Stimulated activated CD4-positive, alpha-beta T cell treated with anti-CD3 and anti-CD28 coated beads, TNF-alpha, amount 100 ng/mL, for 1 hour (primary cell): ENCODE results near the gene GCLM.

Experiments used
- DNase-seq, 3 donors: peaks; one replicate each; pipeline ENCODE4 v3.0.0-alpha.2; 2020; ENCODE audit warnings: low read depth in 3 of 3, low spot score in 1 of 3

Gene GCLM

GRCh38 chr1:93847811-93848288 lies 61.4 kb downstream of the GCLM start:
- DNase-seq = peak in 2 of 3 donors; percentile 52 to 53

DNA sequence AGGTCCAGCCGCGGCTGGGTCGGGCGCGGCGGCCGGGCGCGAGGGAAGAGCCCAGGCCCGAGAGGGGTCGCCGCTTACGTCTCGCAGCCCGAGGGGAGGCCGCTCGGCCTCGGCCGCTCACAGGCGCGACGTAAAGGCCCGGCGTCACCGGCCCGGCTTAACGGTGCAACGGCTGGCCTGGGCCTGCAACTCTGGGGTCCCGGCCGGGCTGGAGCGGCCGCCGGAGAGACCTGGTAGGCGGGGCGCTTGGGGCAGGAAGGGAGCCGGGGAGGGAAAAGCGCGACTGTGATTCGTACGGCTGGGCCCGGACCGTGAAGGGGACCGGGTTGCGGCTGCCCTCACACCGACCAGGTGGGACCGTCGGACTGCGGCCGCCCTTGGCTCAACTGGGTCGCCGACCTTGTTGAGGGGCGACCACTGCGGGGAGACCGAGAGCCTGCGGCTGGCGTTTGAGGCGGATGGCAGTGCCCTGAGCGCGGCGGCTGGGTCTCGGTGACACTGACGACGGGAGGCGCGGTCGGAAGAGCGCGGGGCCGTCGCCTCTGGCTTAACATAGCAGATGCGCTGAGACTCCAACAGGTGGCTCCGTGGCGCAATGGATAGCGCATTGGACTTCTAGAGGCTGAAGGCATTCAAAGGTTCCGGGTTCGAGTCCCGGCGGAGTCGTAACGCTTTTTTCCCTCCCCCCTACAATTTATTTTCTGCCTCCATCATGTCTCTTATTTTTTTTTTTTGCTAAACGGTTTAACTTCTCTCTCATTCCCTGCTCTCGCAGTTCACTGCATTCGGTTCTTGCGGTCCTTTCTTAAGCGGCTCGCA lies 62.0 kb downstream of the GCLM start:
- DNase-seq = peak; percentile 58 to 92 (median 82)

DNA sequence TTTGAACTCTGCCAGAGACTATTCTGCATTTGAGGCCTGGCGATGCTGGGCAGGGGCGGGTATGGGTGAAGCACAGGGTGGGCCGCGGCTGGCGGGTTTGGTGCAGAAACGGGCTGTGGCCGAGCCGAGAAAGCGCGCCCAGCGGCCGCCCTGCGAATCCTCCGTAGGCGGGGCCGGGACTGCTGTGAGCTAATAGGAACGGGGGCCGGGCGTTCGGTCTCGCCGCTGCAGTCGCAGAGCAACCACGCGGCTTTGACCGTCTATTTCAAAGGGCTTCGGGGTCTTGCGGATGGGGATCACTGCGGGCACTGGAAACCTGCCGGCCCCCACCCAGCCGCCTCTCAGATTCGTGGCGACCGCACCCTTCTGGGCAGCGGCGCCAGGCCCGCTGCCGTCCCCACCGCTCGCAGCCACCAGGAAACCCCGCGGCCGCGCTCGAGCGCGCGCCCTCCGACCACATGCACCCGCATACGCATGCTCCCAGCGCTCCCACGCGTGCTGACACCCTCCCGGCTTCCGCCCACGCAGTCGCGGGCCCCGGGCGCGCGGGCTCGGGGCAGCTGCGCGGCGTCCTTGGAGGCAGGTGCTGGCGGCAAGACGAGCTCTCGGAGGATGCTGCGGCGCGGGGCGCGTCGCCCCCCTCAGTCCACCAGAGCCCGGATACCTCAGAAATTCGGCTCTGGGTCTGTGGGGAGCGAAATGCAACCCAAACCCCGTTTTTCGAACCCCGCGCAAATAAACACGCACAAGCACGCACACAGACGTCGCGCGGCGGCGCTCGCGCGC lies 62.8 kb downstream of the GCLM start:
- peak; percentile 64 to 77 (median 75) for DNase-seq

- no peak for DNase-seq
Observed at GRCh38 chr1:93845538-93846205, 63.6 kb downstream of the GCLM start.

DNA sequence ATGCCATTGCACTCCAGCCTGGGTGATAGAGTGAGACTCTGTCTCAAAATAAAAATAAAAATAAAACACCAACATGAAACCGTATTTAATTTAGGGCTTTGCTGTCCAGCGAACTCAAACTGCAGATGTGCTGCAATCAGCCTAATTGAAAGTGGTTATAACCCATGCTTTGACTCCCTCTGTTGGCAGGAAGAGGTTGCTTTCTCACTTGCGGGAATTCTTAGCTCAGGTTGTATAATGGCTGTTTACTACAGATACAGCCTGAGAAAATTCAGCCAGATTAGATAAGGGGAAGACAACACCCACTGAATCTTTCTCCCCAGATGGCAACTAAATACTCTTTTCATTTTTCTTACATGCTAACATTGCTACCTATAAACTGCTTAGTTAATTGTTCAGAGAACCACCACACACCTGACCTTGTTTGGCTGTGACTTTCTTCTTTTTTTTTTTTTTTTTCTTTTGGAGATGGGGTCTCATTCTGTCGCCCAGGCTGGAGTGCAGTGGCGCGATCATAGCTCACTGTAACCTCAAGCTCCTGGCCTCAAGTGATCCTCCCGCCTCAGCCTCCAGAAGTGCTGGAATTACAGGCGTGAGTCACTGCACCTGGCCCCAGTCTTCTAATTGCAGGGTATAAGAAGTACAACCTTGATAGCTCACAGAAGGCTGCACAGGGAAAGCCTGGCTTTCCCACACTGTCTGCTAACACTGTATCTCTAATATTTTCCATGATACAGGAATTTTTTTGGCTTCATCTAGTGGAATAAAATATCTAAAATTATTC lies 64.8 kb downstream of the GCLM start:
- no peak for DNase-seq

- no peak for DNase-seq
Observed at GRCh38 chr1:93842750-93843500, 66.3 kb downstream of the GCLM start.

DNA sequence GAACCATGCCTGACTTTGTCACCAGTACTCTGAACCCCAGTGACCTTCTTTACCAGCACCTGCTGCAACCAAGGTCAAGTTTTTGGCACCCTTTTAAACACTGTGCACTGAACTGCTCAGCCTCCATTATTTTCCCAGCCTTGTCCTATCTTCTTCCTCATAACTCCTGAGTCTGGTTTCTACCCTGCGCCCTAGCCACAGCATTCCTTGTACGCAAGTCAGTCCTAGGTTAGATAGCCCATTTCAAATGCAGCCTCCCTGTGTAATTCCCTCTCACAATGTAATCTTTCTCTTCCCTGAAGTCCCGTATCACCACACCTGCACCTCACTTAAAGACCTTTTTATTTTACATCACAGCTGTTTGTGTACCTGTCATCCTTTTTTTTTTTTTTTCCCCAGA lies 67.5 kb downstream of the GCLM start:
- no peak for DNase-seq

DNA sequence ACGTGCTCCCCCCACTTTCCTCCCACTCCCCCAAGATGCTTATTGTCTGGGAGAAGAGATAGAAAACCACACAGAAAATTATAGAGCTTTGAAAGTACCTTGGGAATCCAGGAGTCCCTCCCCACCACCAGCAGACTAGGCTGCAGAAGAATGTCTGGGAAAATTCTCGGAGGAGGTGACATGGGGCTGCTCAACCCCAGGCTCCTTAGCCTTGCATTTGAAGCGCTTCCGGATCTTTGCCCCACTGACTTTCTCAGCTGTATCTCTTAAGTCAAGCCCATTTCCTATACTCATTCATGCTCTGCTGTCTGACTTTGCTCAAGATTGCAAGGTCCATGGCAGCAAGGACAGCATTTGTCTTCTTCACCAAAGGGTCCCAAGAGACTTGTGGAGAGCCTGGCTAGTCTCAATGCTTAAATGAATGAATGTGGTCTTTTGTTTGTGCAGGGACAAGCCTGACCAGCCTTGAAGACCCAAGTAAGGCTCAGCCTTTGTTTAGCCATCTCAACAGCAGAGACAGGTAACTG lies 68.2 kb downstream of the GCLM start:
- DNase-seq = no peak

GRCh38 chr1:93839753-93840152 lies 69.5 kb downstream of the GCLM start:
- no peak for DNase-seq

DNA sequence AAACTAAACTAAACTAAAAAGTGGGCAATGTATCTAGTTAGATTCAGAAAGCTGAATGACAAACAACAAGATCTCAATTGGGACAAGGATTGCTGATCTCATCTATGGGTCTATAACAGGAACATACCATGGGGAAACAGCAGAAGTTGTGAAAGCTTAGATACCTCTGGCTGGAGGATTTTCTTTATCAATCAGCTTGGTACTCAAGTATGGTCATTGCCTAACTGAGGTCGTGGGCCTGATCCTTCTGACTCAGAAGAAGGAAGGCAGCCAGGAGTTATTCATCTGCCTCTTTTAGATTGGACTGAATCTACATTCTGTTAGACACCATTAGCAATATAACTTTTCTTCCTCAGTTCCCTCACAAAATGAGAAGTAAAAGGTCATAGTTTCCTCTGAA lies 69.9 kb downstream of the GCLM start:
- no peak for DNase-seq

DNA sequence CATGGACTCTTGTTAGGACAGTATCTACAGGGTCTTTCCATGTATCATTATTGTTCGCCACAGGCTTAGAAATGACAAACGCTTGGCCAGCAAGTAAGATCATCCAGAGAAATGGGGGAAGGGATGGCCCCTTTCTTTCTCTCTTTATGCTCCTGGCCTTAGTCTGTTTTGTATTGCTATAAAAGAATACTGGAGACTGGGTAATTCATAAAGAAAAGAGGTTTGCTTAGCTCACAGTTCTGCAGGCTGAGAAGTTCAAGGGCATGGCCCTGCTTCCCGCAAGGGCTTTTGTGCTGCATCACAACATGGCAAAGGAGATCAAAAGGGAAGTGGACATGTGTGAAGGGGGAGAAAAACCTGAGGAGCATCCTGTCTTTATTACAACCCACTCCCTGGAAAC lies 71.3 kb downstream of the GCLM start:
- DNase-seq = no peak
